Neural cell (in vitro differentiated cells): ENCODE results near the gene ISCA2. TPM values are rescaled to one million over a fixed set of nuclear protein-coding genes. Genes with fewer than 3 reads are reported as not detected.

Source experiments
- H2AFZ ChIP-seq: fragments of 200-600, 300-800 bp; sonication (generic), shearing (Covaris generic); 2 replicates; pipeline ENCODE4 v1.6.0; 2014; ENCODE audit warnings: low read depth, mild to moderate bottlenecking, antibody characterized with exemption, low read length, moderate library complexity
- H3F3A ChIP-seq: fragments of 200-600 bp; shearing (Covaris generic); 2 replicates; pipeline ENCODE4 v1.6.1; 2016; ENCODE audit warnings: mild to moderate bottlenecking, moderate library complexity, mixed read lengths, antibody characterized with exemption, low read length; ENCODE audit not compliant: insufficient read depth, poor library complexity, severe bottlenecking
- H3K27ac ChIP-seq: fragments of 200-600, 300-800 bp; sonication (generic), shearing (Covaris generic); 2 replicates; pipeline ENCODE4 v1.5.1; 2014; ENCODE audit warnings: mild to moderate bottlenecking, low read length, moderate library complexity
- H3K27me3 ChIP-seq: fragments of 300-800, 200-600 bp; sonication (generic), shearing (Covaris generic); 2 replicates; pipeline ENCODE4 v1.6.0; 2014; ENCODE audit warnings: mild to moderate bottlenecking, low read depth, low read length, moderate library complexity; ENCODE audit not compliant: insufficient read depth
- H3K36me3 ChIP-seq: fragments of 300-800, 200-600 bp; sonication (generic), shearing (Covaris generic); 2 replicates; pipeline ENCODE4 v1.5.1; 2014; ENCODE audit warnings: mild to moderate bottlenecking, antibody characterized with exemption, low read length, moderate library complexity; ENCODE audit not compliant: insufficient read depth
- H3K4me2 ChIP-seq: fragments of 300-800, 200-600 bp; sonication (generic), shearing (Covaris generic); 2 replicates; pipeline ENCODE4 v1.6.0; 2014; ENCODE audit warnings: mild to moderate bottlenecking, low read length
- H3K4me3 ChIP-seq: fragments of 300-800, 200-600 bp; sonication (generic), shearing (Covaris generic); 2 replicates; pipeline ENCODE4 v1.5.1; 2014; ENCODE audit warnings: mild to moderate bottlenecking, low read length, moderate library complexity
- H3K79me2 ChIP-seq: fragments of 200-600 bp; shearing (Covaris generic); replicated peaks from 2 replicates; pipeline ENCODE4 v1.6.0; 2014; ENCODE audit warnings: mild to moderate bottlenecking, low read length, moderate library complexity; ENCODE audit not compliant: insufficient read depth
- H3K9ac ChIP-seq: fragments of 300-800, 200-600 bp; sonication (generic), shearing (Covaris generic); 2 replicates; pipeline ENCODE4 v1.6.1; 2016; ENCODE audit warnings: mild to moderate bottlenecking, low read length, mixed read lengths
- H3K9me2 ChIP-seq: fragments of 200-600 bp; shearing (Covaris generic); 2 replicates; pipeline ENCODE4 v1.6.1; 2016; ENCODE audit warnings: mild to moderate bottlenecking, low read length, mixed read lengths; ENCODE audit not compliant: insufficient read depth
- H3K9me3 ChIP-seq: fragments of 200-600, 300-800 bp; sonication (generic), shearing (Covaris generic); 2 replicates; pipeline ENCODE4 v1.6.1; 2016; ENCODE audit warnings: mild to moderate bottlenecking, mixed run types, low read length, moderate library complexity, mixed read lengths
- H4K20me1 ChIP-seq: fragments of 200-600 bp; shearing (Covaris generic); 2 replicates; pipeline ENCODE4 v1.6.1; 2016; ENCODE audit warnings: mild to moderate bottlenecking, mixed run types; ENCODE audit not compliant: insufficient read depth
- CTCF ChIP-seq: fragments of 450-650 bp; IDR thresholded peaks from 2 replicates; pipeline ENCODE4 v1.5.1; 2014; ENCODE audit warnings: antibody characterized with exemption, mild to moderate bottlenecking, moderate library complexity; ENCODE audit not compliant: poor library complexity, severe bottlenecking
- EP300 ChIP-seq: fragments of 450-650 bp; conservative IDR thresholded peaks from 2 replicates; pipeline ENCODE4 v1.6.1; 2014; ENCODE audit warnings: antibody characterized with exemption, mild to moderate bottlenecking, moderate library complexity; ENCODE audit not compliant: poor library complexity, severe bottlenecking
- EZH2 ChIP-seq: fragments of 200-600, 300-800 bp; shearing (Covaris generic), sonication (generic); IDR thresholded peaks from 2 replicates; pipeline ENCODE4 v1.6.1; 2014; ENCODE audit warnings: antibody characterized with exemption, low read length, borderline replicate concordance, mild to moderate bottlenecking; ENCODE audit not compliant: insufficient read depth, poor library complexity, severe bottlenecking
- MXI1 ChIP-seq: fragments of 450-650 bp; conservative IDR thresholded peaks from 2 replicates; pipeline ENCODE4 v1.6.1; 2014; ENCODE audit warnings: antibody characterized with exemption, mild to moderate bottlenecking; ENCODE audit not compliant: poor library complexity, severe bottlenecking
- POLR2AphosphoS5 ChIP-seq: IDR thresholded peaks from 2 replicates; pipeline ENCODE4 v1.6.1; 2012
- RAD21 ChIP-seq: fragments of 450-650 bp; conservative IDR thresholded peaks from 2 replicates; pipeline ENCODE4 v1.6.1; 2014; ENCODE audit warnings: antibody characterized with exemption, mild to moderate bottlenecking, moderate library complexity
- SMC3 ChIP-seq: fragments of 450-650 bp; conservative IDR thresholded peaks from 2 replicates; pipeline ENCODE4 v1.6.1; 2014; ENCODE audit warnings: antibody characterized with exemption, mild to moderate bottlenecking, moderate library complexity; ENCODE audit not compliant: poor library complexity
- TAF1 ChIP-seq: IDR thresholded peaks from 2 replicates; pipeline ENCODE4 v1.6.1; 2012; ENCODE audit warnings: low read depth
- polyA plus RNA-seq: library from polyadenylated mRNA; depleted of rRNA; stranded (reverse); fragments of >200 nt; gene quantifications from 2 replicates; pipeline ENCODE4 v1.2.3, GENCODE V29; 2014
- TF ChIP-seq, protein P1 (sequence below): IDR thresholded peaks from 2 replicates; pipeline ENCODE4 v1.6.1; 2012; ENCODE audit warnings: borderline replicate concordance

Gene ISCA2
- polyA plus RNA-seq, 1 donor from 2014 or later: 45.1 TPM

- Histone ChIP-seq H3K27me3 (no peaks in the 10 kb centered on the region), H4K20me1 (no peaks in the 10 kb centered on the region)
Observed at GRCh38 chr14:74531006-74531405, 37.4 kb downstream of the ISCA2 start.

GRCh38 chr14:74531467-74531866 is 37.9 kb downstream of the ISCA2 start:
- H2AFZ ChIP-seq: no peak overlapping the region
- TF ChIP-seq, protein P1, sequence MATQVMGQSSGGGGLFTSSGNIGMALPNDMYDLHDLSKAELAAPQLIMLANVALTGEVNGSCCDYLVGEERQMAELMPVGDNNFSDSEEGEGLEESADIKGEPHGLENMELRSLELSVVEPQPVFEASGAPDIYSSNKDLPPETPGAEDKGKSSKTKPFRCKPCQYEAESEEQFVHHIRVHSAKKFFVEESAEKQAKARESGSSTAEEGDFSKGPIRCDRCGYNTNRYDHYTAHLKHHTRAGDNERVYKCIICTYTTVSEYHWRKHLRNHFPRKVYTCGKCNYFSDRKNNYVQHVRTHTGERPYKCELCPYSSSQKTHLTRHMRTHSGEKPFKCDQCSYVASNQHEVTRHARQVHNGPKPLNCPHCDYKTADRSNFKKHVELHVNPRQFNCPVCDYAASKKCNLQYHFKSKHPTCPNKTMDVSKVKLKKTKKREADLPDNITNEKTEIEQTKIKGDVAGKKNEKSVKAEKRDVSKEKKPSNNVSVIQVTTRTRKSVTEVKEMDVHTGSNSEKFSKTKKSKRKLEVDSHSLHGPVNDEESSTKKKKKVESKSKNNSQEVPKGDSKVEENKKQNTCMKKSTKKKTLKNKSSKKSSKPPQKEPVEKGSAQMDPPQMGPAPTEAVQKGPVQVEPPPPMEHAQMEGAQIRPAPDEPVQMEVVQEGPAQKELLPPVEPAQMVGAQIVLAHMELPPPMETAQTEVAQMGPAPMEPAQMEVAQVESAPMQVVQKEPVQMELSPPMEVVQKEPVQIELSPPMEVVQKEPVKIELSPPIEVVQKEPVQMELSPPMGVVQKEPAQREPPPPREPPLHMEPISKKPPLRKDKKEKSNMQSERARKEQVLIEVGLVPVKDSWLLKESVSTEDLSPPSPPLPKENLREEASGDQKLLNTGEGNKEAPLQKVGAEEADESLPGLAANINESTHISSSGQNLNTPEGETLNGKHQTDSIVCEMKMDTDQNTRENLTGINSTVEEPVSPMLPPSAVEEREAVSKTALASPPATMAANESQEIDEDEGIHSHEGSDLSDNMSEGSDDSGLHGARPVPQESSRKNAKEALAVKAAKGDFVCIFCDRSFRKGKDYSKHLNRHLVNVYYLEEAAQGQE: no peak
- TF ChIP-seq CTCF: no peak
- TF ChIP-seq EZH2: no peak
- TF ChIP-seq MXI1: no peak
- no peak for TF ChIP-seq SMC3
- no peak for TF ChIP-seq TAF1
- no peak for TF ChIP-seq RAD21
- no peak for TF ChIP-seq EP300
- no peak for TF ChIP-seq POLR2AphosphoS5
- H3K9ac ChIP-seq: no peak overlapping the region
- no peak overlapping the region for H3K27ac ChIP-seq
- no peaks in the 10 kb centered on the region for H3F3A ChIP-seq
- H3K9me3 ChIP-seq: no peaks in the 10 kb centered on the region
- no peak overlapping the region for H3K4me2 ChIP-seq
- no peaks in the 10 kb centered on the region for H3K36me3 ChIP-seq
- H3K4me3 ChIP-seq: no peak overlapping the region
- no peaks in the 10 kb centered on the region for H4K20me1 ChIP-seq
- H3K79me2 ChIP-seq: no peaks in the 10 kb centered on the region
- no peaks in the 10 kb centered on the region for H3K9me2 ChIP-seq
- no peaks in the 10 kb centered on the region for H3K27me3 ChIP-seq

More at GRCh38 chr14:74531006-74531405, 37.4 kb downstream of the ISCA2 start:
- Histone ChIP-seq H3F3A (no peaks in the 10 kb centered on the region), H3K9me2 (no peaks in the 10 kb centered on the region), H3K4me3 (no peak overlapping the region), H3K27ac (no peak overlapping the region), H3K9me3 (no peaks in the 10 kb centered on the region), H3K79me2 (no peaks in the 10 kb centered on the region), H3K9ac (no peak overlapping the region), H3K36me3 (no peaks in the 10 kb centered on the region), H2AFZ (no peak overlapping the region), H3K4me2 (no peak overlapping the region)
- no peak for TF ChIP-seq CTCF
- no peak for TF ChIP-seq SMC3
- no peak for TF ChIP-seq EP300
- no peak for TF ChIP-seq TAF1
- no peak for TF ChIP-seq RAD21
